Activated CD8-positive, alpha-beta memory T cell treated with anti-CD3 and anti-CD28 coated beads, Interleukin-2, amount 50 U/mL, for 24 hours (primary cell): Measurements from ENCODE around the gene MYCBP2.

Experiments used
- DNase-seq: peaks from one replicate; pipeline ENCODE4 v3.0.0-alpha.2; 2020; ENCODE audit errors: extremely low read depth

MYCBP2 gene

DNA sequence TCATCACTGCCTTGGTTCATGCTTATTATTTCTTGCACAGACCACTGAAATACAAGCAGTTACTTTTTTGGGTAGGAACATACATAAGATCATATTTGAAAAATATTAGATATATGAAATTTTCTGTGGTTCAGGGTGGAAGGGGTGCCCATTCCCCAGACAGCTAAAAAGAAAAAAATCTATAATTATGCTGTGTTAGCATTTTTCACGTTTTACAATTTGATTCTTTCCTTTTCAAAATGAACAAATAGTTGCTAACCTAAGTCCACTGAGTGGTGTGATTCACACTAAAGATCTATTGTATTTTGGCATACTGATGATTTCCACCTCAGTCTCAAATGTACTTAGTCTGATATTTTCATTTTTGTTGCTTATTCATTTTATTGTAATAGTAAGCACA, 233.2 kb downstream of the MYCBP2 start:
- no peak for DNase-seq

- no peak for DNase-seq
Observed at GRCh38 chr13:77084755-77085154, 242.1 kb downstream of the MYCBP2 start.

DNA sequence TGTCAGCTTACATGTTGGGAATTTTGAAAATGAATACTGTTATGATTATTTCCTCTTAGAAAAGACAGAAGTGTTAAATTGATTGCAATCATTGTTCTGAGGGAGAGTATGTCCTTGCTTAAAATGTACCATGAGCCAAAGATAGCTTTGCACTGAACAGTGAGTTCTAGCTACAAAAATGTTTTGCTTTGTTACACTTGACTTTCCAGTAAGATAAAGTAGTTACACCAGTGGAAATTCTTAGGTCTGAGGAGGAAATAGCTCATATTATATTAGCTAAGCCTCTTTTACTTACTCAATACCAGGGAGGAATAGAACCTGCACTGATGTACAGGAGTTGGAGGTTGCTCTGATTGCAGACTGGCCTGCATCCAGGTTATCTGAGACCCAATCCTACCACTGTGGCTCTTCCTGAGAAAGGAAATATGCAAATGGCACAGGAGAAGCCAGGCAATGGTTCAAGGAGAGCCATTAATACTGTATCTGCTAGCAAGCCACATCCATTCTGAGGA, 246.9 kb downstream of the MYCBP2 start:
- no peak for DNase-seq

- no peak for DNase-seq
Observed at GRCh38 chr13:77067519-77067918, 259.4 kb downstream of the MYCBP2 start.

- no peak for DNase-seq
Observed at GRCh38 chr13:77065461-77066147, 261.3 kb downstream of the MYCBP2 start.

GRCh38 chr13:77062097-77062496, 264.8 kb downstream of the MYCBP2 start:
- DNase-seq, result no peak

- DNase-seq, result no peak
Observed at GRCh38 chr13:77061362-77061761, 265.5 kb downstream of the MYCBP2 start.

DNA sequence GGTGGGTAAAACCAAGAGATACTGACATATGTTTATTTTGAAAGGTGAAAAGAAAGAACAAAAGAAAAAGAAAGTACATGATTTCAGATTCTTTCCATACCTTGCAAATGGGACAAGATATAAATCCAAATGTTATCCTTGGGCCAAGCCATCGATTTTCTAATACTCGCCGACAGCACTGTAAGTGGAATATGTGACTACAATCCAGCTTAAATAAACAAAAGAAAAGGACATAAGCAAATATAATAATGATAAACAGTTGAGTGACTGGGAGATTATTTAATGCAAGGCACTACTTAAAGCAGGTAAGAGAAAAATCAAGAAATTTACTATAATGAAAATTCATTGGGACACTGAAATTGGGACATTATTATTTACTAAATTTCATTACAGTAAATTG, 270.0 kb downstream of the MYCBP2 start:
- no peak for DNase-seq

- DNase-seq, result no peak
Observed at GRCh38 chr13:77056382-77056781, 270.5 kb downstream of the MYCBP2 start.

GRCh38 chr13:77055158-77055557, 271.7 kb downstream of the MYCBP2 start:
- DNase-seq, result no peak

- DNase-seq, result no peak
Observed at GRCh38 chr13:77053192-77053591, 273.7 kb downstream of the MYCBP2 start.

- no peak for DNase-seq
Observed at GRCh38 chr13:77048681-77049080, 278.2 kb downstream of the MYCBP2 start.

- DNase-seq, result no peak
Observed at GRCh38 chr13:77047649-77048343, 279.1 kb downstream of the MYCBP2 start.

DNA sequence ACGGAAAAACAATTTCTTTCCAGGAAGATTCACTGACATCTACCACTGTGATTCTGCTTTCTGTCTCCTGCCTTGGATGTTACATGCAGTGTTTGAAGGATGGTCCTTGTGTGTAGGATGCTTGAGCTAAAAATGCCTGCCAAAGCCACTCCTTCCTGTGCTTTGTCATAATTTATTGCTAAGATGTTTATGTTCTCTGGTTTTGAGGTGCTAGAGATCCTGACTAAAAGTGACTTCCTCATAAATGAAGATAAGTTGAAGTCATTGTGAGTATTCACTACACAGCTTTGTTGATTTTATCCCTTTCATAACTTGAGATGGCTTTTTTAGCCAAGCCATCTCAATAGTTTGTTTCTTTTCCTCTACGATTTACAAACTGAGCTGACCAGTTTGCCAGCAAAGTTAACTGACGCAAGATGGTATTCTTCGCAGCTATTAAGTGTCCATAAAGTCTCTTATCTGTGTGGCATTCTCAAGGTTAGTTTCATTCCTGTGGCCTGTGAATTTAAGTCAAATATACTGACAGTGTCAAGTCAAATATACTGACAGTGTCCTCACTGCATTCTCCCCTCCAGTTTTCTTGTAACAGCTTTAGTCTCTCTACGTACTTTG, 284.2 kb downstream of the MYCBP2 start:
- DNase-seq, result no peak

DNA sequence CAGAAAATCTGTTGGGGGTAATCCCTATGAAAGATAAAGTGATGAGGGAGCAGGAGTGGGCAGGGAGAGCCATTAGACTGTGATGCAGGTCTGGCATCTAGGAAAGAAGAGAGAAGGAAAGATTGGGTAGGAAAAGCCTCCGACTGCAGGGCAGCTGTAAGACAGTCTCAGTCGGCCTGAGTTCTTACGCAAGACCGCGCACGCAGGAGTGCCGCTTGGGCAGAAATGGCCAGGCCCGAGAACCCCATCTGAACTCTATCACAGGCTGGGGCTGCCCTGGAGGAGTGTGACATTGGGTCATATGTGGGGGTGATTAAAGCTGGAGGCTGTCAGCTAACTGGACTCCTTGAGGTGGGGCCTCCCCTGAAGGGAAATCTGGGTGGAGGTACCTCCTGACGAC, 286.1 kb downstream of the MYCBP2 start:
- no peak for DNase-seq

DNA sequence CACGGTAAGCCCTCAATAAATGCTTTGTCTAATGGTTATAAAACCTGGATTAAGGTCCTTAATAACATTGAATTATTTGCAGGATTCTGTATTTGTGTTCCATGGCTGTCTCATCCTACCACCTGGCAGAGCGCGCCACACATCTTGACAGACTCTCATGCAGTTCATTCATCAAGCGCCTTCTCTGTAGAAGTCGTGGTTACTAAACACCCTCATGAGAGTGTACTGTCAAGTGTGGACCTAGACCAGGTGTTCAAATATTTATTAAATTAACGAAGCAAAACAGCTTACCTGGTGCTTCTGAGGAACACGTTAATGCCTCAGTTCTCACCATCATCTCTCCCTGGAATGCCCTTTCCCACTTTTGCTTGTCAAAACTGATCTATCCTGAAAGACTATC, 286.8 kb downstream of the MYCBP2 start:
- DNase-seq, result no peak

DNA sequence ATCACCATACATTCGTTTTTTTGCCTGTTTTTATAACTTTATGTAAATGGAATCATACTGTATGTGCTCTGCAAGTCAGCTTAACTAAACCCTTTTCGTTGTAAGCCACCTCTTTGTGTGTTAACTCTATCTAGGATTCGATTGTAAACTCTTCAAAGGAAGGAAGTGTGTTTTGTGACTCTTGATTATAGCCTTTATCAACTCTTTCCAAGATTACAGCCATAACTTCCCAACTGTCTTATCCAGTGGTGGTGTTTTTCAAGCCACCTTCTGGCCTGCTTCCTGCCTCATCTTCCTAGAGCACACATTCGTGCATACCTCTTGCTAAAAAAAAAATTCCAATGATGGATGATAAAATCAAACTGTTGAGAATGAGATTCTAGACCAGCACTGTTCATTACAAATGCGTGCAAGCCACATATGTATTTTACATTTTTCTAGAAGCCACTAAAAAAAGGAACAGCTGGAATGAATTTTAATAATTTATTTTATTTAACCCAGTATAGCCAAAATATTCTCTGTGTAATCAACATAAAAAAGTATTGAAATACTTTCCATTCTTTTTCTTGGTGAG, 287.9 kb downstream of the MYCBP2 start:
- DNase-seq, result no peak

GRCh38 chr13:77036279-77036678, 290.6 kb downstream of the MYCBP2 start:
- DNase-seq, result no peak

DNA sequence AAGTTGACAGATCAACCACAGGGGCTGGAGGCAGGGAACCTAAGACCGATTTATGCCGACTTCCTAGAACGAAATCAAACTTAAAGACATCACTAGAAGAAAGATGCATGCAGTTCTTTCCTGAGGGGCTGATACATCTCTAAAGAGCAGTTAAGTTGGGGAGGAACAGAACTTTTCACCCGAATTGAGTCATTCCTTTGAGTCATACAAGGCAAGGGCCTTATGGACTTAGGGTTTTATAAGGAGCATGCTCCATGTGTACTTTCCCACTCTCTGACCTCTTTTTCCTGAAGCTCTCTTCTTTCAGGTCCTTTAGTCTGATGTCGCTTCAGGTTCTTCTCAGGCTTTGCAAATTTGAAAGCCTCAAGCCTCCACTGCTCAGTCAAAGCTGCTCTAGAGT, 292.0 kb downstream of the MYCBP2 start:
- DNase-seq, result no peak

DNA sequence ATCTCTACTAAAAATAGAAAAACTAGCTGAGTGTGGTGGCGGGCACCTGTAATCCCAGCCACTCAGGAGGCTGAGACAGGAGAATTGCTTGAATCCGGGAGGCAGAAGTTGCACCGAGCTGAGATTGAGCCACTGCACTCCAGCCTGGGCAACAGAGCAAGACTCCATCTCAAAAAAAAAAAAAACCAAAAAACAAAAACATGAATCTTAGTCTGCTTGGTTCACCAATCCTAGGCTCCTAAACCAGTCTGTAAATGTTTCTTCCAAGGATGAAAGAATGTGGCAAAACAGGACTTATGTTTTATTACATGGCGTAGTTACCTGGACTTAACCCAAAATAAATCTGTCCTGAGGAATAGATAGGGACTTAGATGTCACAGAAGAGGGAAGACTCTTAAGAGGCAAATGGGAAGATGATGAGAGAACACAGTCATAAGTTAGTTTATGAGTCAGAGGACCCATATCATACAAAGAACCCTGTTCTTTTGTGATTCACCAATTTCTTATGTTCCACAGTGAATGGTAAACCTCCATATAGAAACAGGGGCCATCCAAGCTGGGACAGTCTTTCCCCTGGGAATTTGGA, 293.1 kb downstream of the MYCBP2 start:
- no peak for DNase-seq

DNA sequence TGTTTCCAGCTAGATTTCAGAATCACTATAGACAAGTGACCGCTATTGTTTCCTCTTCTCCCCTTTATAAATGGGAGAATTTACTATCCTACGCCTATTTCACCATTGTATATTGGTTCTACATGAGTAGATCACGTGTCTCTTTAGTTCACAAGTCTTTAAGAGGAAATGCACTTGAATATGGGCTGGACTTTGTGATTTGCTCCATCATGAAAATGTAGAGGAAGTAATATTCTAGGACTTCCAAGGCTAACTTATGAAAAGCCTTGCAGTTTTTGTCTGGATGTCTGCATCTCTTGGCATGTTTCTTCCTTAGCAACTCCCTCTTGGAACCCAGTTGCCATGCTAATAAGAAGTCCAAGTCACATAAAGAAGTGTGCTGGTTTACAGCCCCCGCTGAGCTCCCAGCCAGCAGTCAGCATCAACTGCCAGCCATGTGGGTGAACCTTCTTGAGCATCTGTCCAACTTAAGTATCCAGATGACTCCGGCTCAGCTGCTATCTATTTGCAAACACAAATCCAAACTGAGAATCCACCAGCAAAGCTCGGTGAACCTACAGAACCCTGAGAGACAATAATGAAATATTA, 295.1 kb downstream of the MYCBP2 start:
- DNase-seq, result no peak

DNA sequence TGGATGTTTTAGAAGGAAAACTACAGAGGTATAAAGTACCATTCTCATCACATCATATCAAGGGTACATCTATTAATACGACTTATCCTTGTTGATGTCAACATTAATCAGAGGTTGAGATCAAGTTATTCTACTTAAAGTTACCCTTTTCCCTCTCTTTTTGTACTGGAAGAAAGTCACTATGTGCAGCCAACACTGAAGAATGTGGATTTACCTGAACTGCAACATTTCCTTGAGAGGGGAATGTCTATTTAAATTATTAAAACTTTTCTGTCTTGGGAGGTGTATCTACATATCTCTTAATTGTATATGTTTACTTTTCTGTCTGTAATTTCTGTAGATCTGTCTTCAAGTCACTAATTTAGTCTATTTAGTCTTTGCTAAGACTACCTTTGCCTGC, 297.5 kb downstream of the MYCBP2 start:
- DNase-seq, result no peak
